Neural cell (in vitro differentiated cells): ENCODE measurements around the gene POLH. TPM values are rescaled to one million over a fixed set of nuclear protein-coding genes. Genes with fewer than 3 reads are reported as not detected.
"Not testable (repeated sequence)": the region's sequence is repeated elsewhere in the genome, so short reads cannot be mapped to it uniquely, and the experiment has no call there.

Experiments
- H2AFZ ChIP-seq: fragments of 200-600, 300-800 bp; sonication (generic), shearing (Covaris generic); 2 replicates; pipeline ENCODE4 v1.6.0; 2014; ENCODE audit warnings: low read depth, mild to moderate bottlenecking, antibody characterized with exemption, low read length, moderate library complexity
- H3F3A ChIP-seq: fragments of 200-600 bp; shearing (Covaris generic); 2 replicates; pipeline ENCODE4 v1.6.1; 2016; ENCODE audit warnings: mild to moderate bottlenecking, moderate library complexity, mixed read lengths, antibody characterized with exemption, low read length; ENCODE audit not compliant: insufficient read depth, poor library complexity, severe bottlenecking
- H3K27ac ChIP-seq: fragments of 200-600, 300-800 bp; sonication (generic), shearing (Covaris generic); 2 replicates; pipeline ENCODE4 v1.5.1; 2014; ENCODE audit warnings: mild to moderate bottlenecking, low read length, moderate library complexity
- H3K27me3 ChIP-seq: fragments of 300-800, 200-600 bp; sonication (generic), shearing (Covaris generic); 2 replicates; pipeline ENCODE4 v1.6.0; 2014; ENCODE audit warnings: mild to moderate bottlenecking, low read depth, low read length, moderate library complexity; ENCODE audit not compliant: insufficient read depth
- H3K36me3 ChIP-seq: fragments of 300-800, 200-600 bp; sonication (generic), shearing (Covaris generic); 2 replicates; pipeline ENCODE4 v1.5.1; 2014; ENCODE audit warnings: mild to moderate bottlenecking, antibody characterized with exemption, low read length, moderate library complexity; ENCODE audit not compliant: insufficient read depth
- H3K4me2 ChIP-seq: fragments of 300-800, 200-600 bp; sonication (generic), shearing (Covaris generic); 2 replicates; pipeline ENCODE4 v1.6.0; 2014; ENCODE audit warnings: mild to moderate bottlenecking, low read length
- H3K4me3 ChIP-seq: fragments of 300-800, 200-600 bp; sonication (generic), shearing (Covaris generic); 2 replicates; pipeline ENCODE4 v1.5.1; 2014; ENCODE audit warnings: mild to moderate bottlenecking, low read length, moderate library complexity
- H3K79me2 ChIP-seq: fragments of 200-600 bp; shearing (Covaris generic); replicated peaks from 2 replicates; pipeline ENCODE4 v1.6.0; 2014; ENCODE audit warnings: mild to moderate bottlenecking, low read length, moderate library complexity; ENCODE audit not compliant: insufficient read depth
- H3K9ac ChIP-seq: fragments of 300-800, 200-600 bp; sonication (generic), shearing (Covaris generic); 2 replicates; pipeline ENCODE4 v1.6.1; 2016; ENCODE audit warnings: mild to moderate bottlenecking, low read length, mixed read lengths
- H3K9me2 ChIP-seq: fragments of 200-600 bp; shearing (Covaris generic); 2 replicates; pipeline ENCODE4 v1.6.1; 2016; ENCODE audit warnings: mild to moderate bottlenecking, low read length, mixed read lengths; ENCODE audit not compliant: insufficient read depth
- H3K9me3 ChIP-seq: fragments of 200-600, 300-800 bp; sonication (generic), shearing (Covaris generic); 2 replicates; pipeline ENCODE4 v1.6.1; 2016; ENCODE audit warnings: mild to moderate bottlenecking, mixed run types, low read length, moderate library complexity, mixed read lengths
- H4K20me1 ChIP-seq: fragments of 200-600 bp; shearing (Covaris generic); 2 replicates; pipeline ENCODE4 v1.6.1; 2016; ENCODE audit warnings: mild to moderate bottlenecking, mixed run types; ENCODE audit not compliant: insufficient read depth
- EP300 ChIP-seq: fragments of 450-650 bp; conservative IDR thresholded peaks from 2 replicates; pipeline ENCODE4 v1.6.1; 2014; ENCODE audit warnings: antibody characterized with exemption, mild to moderate bottlenecking, moderate library complexity; ENCODE audit not compliant: poor library complexity, severe bottlenecking
- EZH2 ChIP-seq: fragments of 200-600, 300-800 bp; shearing (Covaris generic), sonication (generic); IDR thresholded peaks from 2 replicates; pipeline ENCODE4 v1.6.1; 2014; ENCODE audit warnings: antibody characterized with exemption, low read length, borderline replicate concordance, mild to moderate bottlenecking; ENCODE audit not compliant: insufficient read depth, poor library complexity, severe bottlenecking
- MXI1 ChIP-seq: fragments of 450-650 bp; conservative IDR thresholded peaks from 2 replicates; pipeline ENCODE4 v1.6.1; 2014; ENCODE audit warnings: antibody characterized with exemption, mild to moderate bottlenecking; ENCODE audit not compliant: poor library complexity, severe bottlenecking
- POLR2AphosphoS5 ChIP-seq: IDR thresholded peaks from 2 replicates; pipeline ENCODE4 v1.6.1; 2012
- RAD21 ChIP-seq: fragments of 450-650 bp; conservative IDR thresholded peaks from 2 replicates; pipeline ENCODE4 v1.6.1; 2014; ENCODE audit warnings: antibody characterized with exemption, mild to moderate bottlenecking, moderate library complexity
- SMC3 ChIP-seq: fragments of 450-650 bp; conservative IDR thresholded peaks from 2 replicates; pipeline ENCODE4 v1.6.1; 2014; ENCODE audit warnings: antibody characterized with exemption, mild to moderate bottlenecking, moderate library complexity; ENCODE audit not compliant: poor library complexity
- TAF1 ChIP-seq: IDR thresholded peaks from 2 replicates; pipeline ENCODE4 v1.6.1; 2012; ENCODE audit warnings: low read depth
- polyA plus RNA-seq: library from polyadenylated mRNA; depleted of rRNA; stranded (reverse); fragments of >200 nt; gene quantifications from 2 replicates; pipeline ENCODE4 v1.2.3, GENCODE V29; 2014
- TF ChIP-seq, protein P1 (sequence below): fragments of 450-650 bp; IDR thresholded peaks from 2 replicates; pipeline ENCODE4 v1.5.1; 2014; ENCODE audit warnings: antibody characterized with exemption, mild to moderate bottlenecking, moderate library complexity; ENCODE audit not compliant: poor library complexity, severe bottlenecking
- TF ChIP-seq, protein P2 (sequence below): IDR thresholded peaks from 2 replicates; pipeline ENCODE4 v1.6.1; 2012; ENCODE audit warnings: borderline replicate concordance

POLH gene
- polyA plus RNA-seq, 1 donor from 2014 or later: 6.5 TPM

DNA sequence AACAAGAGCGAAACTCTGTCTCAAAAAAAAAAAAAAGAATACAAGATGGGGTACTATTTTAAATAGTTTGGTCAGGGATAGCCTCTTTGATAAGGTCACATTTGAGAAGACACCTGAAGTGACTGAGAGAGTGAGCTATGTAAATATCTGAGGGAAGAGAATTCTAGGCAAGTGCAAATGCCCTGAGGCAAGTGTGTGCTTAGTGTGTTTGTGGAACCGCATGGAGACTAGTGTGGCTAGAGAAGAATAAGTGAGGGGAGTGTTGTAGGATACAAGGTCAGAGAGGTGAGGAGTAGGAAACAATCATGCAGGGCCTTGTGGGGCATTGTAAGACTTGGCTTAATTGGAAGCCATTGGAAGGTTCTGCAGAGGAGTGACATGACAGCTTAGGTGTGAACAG, 72.3 kb downstream of the POLH start:
- Histone ChIP-seq H2AFZ (no peak overlapping the region), H3K9me3 (no peaks in the 10 kb centered on the region), H3K9me2 (no peaks in the 10 kb centered on the region), H3K79me2 (no peaks in the 10 kb centered on the region), H3K27me3 (no peaks in the 10 kb centered on the region), H3K9ac (no peak overlapping the region), H3K4me2 (no peak overlapping the region), H4K20me1 (no peaks in the 10 kb centered on the region), H3K27ac (no peak overlapping the region), H3F3A (no peaks in the 10 kb centered on the region), H3K36me3 (no peaks in the 10 kb centered on the region), H3K4me3 (no peak overlapping the region)
- TF ChIP-seq TAF1 (no peak), SMC3 (no peak), MXI1 (no peak), EZH2 (no peak), RAD21 (no peak), EP300 (no peak), POLR2AphosphoS5 (no peak)
- TF ChIP-seq, protein P1, sequence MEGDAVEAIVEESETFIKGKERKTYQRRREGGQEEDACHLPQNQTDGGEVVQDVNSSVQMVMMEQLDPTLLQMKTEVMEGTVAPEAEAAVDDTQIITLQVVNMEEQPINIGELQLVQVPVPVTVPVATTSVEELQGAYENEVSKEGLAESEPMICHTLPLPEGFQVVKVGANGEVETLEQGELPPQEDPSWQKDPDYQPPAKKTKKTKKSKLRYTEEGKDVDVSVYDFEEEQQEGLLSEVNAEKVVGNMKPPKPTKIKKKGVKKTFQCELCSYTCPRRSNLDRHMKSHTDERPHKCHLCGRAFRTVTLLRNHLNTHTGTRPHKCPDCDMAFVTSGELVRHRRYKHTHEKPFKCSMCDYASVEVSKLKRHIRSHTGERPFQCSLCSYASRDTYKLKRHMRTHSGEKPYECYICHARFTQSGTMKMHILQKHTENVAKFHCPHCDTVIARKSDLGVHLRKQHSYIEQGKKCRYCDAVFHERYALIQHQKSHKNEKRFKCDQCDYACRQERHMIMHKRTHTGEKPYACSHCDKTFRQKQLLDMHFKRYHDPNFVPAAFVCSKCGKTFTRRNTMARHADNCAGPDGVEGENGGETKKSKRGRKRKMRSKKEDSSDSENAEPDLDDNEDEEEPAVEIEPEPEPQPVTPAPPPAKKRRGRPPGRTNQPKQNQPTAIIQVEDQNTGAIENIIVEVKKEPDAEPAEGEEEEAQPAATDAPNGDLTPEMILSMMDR: no peak
- TF ChIP-seq, protein P2, sequence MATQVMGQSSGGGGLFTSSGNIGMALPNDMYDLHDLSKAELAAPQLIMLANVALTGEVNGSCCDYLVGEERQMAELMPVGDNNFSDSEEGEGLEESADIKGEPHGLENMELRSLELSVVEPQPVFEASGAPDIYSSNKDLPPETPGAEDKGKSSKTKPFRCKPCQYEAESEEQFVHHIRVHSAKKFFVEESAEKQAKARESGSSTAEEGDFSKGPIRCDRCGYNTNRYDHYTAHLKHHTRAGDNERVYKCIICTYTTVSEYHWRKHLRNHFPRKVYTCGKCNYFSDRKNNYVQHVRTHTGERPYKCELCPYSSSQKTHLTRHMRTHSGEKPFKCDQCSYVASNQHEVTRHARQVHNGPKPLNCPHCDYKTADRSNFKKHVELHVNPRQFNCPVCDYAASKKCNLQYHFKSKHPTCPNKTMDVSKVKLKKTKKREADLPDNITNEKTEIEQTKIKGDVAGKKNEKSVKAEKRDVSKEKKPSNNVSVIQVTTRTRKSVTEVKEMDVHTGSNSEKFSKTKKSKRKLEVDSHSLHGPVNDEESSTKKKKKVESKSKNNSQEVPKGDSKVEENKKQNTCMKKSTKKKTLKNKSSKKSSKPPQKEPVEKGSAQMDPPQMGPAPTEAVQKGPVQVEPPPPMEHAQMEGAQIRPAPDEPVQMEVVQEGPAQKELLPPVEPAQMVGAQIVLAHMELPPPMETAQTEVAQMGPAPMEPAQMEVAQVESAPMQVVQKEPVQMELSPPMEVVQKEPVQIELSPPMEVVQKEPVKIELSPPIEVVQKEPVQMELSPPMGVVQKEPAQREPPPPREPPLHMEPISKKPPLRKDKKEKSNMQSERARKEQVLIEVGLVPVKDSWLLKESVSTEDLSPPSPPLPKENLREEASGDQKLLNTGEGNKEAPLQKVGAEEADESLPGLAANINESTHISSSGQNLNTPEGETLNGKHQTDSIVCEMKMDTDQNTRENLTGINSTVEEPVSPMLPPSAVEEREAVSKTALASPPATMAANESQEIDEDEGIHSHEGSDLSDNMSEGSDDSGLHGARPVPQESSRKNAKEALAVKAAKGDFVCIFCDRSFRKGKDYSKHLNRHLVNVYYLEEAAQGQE: no peak

GRCh38 chr6:43652822-43653221, 76.8 kb downstream of the POLH start:
- H3K9ac ChIP-seq, H3K27ac ChIP-seq, H3K4me2 ChIP-seq, H3K36me3 ChIP-seq, H3F3A ChIP-seq, H4K20me1 ChIP-seq, H3K27me3 ChIP-seq, H2AFZ ChIP-seq, H3K9me3 ChIP-seq, H3K4me3 ChIP-seq, H3K9me2 ChIP-seq, H3K79me2 ChIP-seq: not testable (repeated sequence)

- no peak overlapping the region for H3K4me2 ChIP-seq
- peaks cover 5% of the 10 kb centered on the region for H3K36me3 ChIP-seq
- H2AFZ ChIP-seq: no peak overlapping the region
- H3K79me2 ChIP-seq: no peaks in the 10 kb centered on the region
- no peaks in the 10 kb centered on the region for H3F3A ChIP-seq
- no peaks in the 10 kb centered on the region for H3K9me2 ChIP-seq
- no peak overlapping the region for H3K9ac ChIP-seq
- no peaks in the 10 kb centered on the region for H4K20me1 ChIP-seq
- no peaks in the 10 kb centered on the region for H3K9me3 ChIP-seq
- no peaks in the 10 kb centered on the region for H3K27me3 ChIP-seq
- TF ChIP-seq, protein P1: no peak
- no peak for TF ChIP-seq SMC3
- TF ChIP-seq EP300: no peak
- TF ChIP-seq EZH2: no peak
- TF ChIP-seq, protein P2: no peak
- no peak for TF ChIP-seq TAF1
- no peak for TF ChIP-seq RAD21
- no peak for TF ChIP-seq POLR2AphosphoS5
- H3K4me3 ChIP-seq: no peak overlapping the region
- no peak overlapping the region for H3K27ac ChIP-seq
Measured at GRCh38 chr6:43657221-43657802, 81.3 kb downstream of the POLH start.
